Stimulated activated CD8-positive, alpha-beta memory T cell treated with anti-CD3 and anti-CD28 coated beads, Interleukin-4, amount 100 ng/mL, for 24 hours (primary cell): ENCODE data around the gene PXDC1.
"Not testable (repeated sequence)": the region's sequence is repeated elsewhere in the genome, so short reads cannot be mapped to it uniquely, and the experiment has no call there.

Experiments
- DNase-seq: peaks from one replicate; pipeline ENCODE4 v3.0.0-alpha.2; 2020; ENCODE audit warnings: low read depth

The PXDC1 gene

DNA sequence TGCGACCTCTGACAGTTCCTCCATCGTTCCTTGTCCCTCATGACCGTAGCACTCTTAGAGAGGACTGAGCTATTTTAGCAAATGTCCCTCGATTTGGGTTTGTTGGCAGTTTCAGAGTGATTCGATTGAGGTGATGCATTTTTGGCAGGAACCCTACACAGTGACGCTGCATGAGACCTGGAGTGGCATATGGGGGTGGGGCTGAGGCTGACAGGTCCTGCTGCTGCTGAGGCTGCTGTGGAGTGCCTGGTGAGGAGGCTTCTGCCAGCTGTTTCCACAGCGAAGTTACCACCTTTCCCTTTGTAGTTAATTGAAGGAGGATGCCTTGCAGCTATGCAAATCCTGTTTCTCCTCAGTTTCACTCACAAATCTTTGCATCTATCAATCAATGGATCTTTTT lies 19.8 kb downstream of the PXDC1 start:
- DNase-seq = no peak

DNA sequence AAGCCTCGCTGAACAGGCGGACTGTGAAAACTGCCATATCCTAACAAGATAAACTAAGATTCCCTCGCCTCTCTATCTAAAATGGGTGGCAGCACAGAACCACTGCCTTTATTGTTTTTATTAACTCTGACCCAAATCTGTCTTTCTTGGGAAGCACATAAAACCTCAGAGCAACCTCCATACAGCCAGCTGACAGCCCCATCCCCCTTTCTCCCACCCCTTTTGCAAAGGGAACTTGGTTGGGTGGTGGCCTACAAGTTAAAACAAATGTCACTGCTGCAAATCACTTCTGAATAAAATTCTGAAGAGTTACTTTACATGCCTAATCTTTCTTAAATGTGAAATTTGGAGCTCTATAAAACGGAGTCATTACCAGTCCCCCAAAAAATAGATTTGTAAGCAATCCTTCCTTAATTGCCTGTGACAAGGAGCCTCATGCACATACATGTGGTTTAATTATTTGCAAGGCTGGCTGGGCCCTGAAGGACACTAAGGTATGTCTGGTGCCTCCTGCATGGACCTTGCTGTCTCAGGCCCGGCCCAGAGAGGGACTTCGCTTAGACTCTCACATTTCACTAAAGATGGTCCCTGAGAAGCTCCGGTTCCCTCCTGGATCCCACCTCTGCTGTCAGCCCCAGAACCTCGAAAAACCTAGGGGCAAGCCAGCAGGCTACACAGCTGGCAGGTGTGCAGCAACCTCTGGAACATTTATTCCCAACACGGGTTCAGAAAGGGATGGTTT lies 21.7 kb downstream of the PXDC1 start:
- DNase-seq = no peak

DNA sequence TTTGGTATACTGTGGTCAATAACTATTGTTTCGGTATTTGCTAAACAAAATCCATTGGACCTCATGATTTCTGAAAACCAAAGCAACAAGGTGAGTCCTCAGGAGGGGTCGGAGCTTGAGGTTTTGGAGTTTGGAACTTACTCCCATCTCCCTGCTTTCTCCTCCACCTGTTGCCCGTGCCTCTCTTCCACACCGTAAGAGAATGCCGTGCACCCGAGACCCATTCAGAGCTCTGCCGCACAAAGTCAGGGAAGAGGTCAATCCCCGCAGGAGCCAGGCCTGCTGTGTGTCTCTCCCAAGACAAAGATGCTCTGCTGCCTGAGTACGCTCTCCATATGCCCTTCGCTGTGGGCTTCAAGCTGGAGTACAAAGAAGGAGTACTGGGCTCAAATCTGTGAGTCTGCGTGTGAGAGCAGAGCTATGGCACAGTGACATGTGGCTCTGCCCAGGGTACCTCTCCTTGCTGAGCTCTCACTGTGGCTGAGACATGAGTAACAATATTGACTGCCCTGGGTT lies 23.9 kb downstream of the PXDC1 start:
- no peak for DNase-seq

DNA sequence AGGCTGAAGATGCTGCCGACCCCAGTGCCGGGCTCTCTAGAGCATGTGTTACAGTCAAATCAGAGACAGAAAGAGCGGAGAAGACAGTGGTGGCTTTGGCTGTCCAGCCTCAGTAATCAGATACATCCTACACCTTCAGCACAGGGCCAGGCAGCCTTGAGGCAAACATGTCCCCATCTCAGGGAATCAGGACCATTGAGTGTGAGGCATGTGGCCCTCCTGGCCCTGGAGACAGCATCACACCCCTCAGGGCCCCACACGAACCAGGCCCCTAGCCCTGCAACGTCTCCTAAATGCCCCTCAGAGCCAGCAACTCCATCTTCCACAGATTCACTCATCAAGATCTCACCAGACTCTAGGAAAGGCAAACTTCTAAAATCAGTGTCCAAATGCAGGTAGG lies 24.5 kb downstream of the PXDC1 start:
- no peak for DNase-seq

DNA sequence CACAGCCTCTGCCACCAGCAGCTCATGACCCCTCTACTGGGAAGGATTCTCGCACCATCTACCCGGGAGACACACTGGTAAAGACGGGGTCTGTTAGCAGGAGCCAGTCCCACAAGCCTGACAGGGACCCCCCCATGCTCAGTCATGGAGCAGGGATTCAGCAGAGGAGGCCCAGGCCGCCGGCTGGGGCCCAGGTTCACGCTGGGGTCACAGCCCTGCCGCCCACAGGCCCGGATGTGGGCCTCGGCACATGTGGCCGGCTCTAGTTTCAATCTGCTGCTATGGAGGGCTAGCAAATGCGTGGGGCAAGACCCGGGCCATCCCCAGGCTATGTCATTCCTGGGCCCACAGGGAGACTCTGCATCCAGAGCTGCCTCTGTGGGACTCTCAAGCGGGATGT lies 25.1 kb downstream of the PXDC1 start:
- DNase-seq = no peak

DNA sequence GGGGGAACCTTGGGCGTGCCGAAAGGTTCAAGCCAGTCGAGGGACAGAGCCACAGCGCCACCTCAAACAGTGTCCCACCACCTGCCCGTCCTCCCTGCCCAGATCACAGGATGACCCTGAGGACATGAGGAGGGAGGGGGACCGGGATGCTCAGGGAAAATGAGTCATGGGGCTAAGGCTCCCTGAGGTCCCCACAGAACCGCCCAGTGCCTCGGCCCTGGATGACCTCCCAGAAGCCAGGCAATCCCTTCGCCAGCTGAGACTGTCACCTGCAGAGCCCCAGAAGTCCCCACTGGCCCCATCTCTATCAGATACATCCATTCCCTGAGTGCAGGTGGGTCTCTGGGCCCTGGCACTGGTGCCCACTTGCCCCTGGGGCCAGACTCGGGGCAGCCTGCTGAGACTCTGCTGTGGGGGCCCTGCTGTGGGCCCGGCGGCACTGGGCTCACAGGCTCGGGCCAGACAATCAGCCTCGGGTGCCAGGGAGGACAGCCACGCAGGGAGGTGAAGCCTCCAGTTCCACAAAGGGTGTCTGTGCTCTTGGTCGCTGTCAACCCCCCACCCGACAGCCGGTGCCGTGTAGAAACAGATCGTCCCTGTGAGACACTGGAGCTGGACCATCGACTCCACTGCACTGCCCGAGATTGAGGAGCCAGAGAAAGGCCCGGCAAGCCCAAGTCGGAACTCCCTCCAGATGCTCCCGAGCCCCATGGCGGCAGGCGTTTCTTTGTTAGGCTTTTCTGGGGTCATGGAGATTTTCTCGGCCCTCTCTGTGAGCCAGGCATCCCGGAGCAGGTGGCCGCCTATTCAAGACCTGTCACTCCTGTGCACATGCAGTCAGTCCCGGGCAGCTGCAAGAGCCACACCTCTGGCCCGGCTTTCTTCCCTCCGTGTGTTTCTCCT lies 26.1 kb downstream of the PXDC1 start:
- no peak for DNase-seq

DNA sequence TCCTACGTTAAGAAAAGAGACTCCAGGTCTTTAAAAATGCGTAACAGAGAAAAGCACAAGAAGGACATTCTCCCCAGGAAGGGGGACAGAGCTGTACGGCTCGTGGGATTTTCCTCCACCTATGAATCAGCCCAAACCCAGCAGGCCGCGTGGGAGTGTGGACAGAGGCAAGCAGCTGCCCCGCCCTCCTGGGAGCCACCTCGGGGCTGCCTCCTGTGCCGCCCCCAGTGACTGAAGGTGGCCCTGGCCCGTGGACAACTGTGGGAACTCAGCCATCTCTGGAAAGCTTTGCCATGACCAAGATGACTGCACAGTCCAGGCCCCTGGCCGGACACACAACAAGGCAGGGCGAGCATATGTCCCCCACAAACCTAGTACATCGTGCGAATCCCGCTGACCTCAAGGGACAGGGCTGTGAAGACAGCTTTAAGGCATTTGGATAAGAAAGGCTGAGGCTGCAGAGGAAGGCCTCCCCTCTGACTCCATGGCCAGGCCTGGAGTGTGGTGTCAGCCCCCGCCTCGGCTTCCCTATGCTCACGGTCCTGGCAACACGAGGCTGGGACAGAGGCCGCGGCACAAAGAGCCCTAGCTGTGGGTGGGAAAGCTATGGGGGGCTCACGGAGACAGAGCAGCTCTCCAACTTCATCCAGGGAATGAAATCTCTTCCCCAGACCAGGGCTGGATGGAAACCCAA lies 26.9 kb downstream of the PXDC1 start:
- no peak for DNase-seq

DNA sequence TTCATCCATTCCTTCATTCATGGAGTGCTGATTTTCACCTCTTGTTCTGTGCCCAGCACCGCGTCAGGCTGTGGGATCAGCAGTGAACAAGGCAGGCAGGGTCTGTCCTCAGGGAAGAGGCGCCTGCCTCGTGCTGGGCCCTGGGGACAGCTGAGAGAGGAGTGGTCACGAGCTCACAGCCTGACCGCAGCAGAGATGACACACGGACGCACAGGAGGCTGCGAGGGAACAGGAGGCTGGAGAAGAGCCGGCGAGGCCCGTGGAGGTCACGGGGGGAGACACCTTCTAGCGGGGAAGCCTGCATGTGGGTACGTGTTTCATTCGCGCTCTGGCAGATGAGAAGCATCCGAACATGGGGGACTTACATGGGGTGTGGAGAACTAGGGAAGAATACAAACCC lies 27.5 kb downstream of the PXDC1 start:
- no peak for DNase-seq

DNA sequence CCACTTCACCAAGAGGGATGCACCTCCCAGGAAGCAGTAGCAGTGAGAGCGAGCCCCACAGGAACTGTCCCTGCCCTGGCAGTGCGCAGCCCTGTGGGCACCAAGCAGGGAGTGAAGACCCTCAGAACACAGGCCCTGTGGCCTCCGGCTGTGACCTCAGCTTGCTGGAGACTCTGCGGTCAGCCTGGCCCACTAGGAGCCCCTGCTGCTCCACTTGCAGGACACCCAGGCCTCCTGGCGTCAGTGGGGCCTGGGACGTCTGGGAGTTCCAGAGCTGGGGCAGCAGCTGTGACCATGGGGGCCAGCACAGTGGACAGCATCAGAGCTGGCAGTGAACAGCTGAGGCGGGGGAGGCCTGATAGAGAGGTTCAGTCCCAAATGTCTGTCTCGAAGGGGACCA lies 28.3 kb downstream of the PXDC1 start:
- no peak for DNase-seq

DNA sequence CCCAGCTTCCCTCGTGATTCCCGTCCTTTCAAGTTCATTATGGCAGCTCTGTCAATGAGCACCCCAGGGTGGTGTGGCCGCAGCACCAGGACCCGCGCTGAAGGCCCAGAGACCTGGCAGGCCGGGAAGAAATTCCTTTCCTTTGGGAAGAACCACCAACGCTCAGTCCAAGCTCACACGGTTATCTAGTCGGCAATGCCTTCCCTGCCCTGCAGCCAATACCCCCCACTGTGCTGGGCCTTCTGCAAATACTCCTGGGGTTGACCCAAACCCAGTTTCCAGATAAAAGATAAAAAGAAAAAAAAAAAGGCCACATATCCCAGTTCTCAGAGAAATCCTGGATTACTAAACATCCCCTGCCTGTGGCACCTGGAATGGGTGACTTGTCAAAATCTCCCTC lies 28.7 kb downstream of the PXDC1 start:
- no peak for DNase-seq

DNA sequence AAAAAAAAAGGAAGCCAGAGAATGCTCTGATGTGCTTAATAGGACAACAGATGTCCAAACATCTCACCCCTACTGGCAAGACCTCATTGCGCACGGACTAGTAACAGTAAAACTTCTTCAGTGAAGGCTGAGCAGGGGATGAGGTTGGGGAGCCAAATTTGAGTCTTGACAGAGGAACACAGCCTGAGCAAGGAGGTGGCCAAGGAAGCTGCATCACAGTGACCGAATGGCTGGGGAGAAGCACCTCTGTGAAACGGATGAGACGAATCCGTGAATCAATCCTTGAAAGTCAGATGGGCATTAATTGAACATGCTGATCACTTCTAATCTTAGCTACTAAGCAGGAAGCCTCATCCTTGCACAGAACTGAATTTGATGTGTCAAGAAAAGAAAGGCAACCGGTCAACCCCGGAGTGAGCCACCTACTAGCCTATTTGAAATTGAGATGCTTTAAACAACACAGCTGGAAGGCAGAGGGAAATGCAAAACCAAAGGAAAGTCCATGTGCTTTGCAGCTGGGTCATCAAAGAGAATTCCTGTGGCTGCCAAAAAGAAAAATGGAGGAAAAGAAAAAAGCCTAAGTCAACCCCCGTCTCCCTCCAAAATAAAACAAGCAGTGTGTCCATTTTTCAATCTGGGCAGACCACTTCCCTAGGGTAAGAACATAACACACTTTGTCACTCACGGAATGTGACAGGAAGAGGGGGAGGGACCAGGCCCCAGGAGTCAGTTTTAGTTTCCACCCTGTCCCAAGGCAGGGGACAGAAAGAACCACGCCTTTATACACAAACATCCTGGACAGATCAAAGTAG lies 29.5 kb downstream of the PXDC1 start:
- DNase-seq = no peak

DNA sequence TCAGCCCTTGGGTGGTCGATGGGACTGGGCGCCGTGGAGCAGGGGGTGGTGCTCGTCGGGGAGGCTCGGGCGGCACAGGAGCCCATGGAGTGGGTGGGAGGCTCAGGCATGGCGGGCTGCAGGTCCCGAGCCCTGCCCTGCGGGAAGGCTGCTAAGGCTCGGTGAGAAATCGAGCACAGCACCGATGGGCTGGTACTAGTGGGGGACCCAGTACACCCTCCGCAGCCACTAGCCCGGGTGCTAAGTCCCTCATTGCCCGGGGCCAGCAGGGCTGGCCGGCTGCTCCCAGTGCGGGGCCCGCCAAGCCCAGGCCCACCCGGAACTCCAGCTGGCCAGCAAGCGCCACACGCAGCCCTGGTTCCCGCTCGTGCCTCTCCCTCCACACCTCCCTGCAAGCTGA lies 30.7 kb downstream of the PXDC1 start:
- not testable (repeated sequence) for DNase-seq

DNA sequence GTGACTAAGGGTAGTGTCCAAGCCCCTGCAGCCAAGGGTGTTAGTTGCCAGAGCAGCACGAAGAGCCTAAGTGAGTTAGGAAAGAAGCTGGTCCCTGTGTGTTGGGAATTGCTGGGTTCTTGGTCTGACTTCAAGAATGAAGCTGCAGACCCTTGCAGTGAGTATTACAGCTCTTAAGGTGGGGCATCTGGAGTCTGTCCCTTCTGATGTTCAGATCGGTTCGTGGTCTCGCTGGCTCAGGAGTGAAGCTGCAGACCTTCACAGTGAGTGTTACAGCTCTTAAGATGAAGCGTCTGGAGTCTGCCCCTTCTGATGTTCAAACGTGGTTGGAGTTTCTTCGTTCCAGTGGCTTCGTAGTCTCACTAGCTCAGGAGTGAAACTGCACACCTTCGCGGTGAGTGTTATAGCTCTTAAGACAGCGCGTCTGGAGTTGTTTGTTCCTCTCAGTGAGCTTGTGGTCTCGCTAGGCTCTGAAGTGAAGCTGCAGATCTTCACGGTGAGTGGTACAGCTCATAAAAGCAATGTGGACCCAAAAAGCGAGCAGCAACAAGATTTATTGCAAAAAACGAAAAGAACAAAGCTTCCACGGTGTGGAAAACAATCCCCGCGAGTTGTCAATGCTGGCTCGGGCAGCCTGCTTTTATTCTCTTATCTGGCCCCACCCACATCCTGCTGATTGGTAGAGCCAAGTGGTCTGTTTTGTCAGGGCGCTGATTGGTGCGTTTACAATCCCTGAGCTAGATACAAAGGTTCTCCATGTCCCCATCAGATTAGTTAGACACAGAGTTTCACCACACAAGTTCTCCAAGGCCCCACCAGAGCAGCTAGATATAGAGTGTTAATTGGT lies 31.8 kb downstream of the PXDC1 start:
- no peak for DNase-seq

DNA sequence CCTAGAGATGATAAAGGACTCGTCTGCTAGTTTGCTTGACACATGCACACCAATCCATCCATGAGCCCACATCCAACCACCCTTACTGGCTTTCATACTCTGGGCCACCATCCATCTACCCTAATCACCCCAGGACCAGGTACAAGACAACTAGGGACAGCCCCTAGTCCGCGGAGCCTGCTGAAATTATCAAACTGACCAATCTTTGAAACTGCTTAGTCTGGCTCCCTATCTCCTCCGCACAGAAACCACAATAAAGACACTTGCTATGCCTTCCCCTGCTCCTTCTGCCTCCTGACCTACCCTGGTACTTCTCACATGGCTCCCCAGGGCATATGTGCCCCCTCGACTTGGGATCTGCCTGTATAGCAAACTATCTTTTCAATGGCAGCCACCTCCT lies 33.1 kb downstream of the PXDC1 start:
- DNase-seq = no peak

DNA sequence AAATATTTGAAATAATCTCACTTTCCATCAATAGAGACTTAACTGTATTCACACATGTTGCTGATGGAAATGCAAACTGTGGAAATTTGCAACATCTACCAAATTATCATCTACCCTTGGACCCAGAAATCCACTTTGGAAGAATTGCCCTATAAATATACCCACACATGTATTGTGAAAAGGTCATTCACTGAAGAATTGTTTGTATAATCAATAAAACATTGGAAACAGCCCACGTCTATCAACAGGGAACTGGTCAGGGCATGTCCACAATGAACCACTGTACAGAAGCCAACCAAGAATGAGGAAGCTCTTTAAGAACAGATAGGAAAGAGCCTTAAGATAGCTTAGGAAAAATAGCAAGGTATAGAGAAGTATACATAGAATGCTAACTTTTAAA lies 36.2 kb downstream of the PXDC1 start:
- DNase-seq = no peak

DNA sequence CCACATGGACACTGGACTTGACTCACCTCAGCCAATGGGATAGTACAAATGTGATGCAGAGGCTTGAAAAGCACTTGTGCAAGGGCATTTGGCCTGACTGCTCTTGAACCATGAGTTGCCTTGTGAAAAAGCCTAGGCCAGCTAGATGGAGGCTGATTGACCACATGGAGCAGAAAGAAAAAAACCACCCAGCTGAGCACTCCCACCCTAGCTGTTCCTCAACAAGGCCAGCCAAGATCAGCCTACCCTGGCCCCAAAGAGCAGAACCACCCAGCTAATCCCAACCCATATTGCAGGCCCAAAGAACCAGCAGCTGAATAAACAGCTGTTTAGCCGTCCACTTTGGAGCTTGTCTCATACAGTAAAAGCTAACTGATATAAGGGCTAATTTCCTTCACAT lies 36.7 kb downstream of the PXDC1 start:
- no peak for DNase-seq

DNA sequence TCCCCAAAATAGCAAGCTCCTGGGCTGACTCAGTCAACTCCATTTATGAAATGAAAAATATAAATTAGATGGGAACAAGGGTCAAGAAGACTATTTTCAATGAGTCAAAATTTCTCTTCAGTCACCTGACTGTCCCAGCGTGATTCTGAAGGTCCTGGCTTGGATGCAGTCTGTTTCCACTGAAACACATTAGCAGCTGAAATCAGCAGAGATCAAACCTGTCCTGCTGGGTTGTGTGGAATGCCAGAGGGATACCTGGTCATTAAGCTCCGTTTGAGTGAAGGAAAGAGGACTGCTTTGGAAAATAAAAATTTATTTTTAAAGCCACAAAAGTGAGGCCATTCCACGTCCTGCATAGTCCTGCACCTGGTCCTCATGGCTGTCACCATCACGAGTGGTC lies 37.4 kb downstream of the PXDC1 start:
- DNase-seq = no peak

DNA sequence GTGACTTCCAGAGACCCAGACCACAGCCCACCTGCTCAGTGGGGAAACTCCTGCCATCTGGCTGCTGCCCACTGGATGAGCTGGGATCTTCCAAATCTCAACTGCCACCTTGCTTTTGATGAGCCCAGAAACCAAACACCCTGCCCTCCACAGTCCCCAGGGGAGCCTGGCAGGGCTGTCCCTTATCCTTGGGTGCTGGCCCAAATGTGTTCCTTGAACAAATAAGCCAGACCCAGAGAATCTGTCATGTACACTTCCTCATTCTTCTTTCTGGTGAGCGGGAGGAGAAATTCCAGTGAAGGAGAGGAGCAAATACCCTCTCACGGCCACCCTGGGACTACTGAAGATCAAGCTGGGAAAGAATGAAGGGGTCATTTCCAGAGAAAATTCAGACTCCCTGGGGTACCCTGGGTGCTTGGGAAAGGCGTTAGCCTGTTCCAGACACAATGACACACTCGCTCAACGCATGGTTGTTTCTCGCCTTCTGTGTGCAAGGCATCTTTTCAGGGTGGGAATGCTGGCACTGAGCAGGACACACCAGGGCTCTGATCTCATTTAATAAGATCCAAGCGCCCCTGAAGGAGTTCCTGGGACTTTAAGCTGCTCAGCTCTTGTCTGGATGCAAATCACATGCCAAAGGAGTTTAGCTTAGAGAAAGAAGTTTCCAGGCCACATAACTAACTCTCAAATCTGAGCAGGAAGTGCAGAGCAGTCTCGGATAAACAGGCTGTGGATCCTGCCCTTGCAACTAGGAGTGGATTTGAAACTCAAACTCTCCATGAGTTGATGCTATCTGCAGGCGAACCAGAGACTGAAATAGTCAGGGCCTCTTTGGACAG lies 38.5 kb downstream of the PXDC1 start:
- no peak for DNase-seq

DNA sequence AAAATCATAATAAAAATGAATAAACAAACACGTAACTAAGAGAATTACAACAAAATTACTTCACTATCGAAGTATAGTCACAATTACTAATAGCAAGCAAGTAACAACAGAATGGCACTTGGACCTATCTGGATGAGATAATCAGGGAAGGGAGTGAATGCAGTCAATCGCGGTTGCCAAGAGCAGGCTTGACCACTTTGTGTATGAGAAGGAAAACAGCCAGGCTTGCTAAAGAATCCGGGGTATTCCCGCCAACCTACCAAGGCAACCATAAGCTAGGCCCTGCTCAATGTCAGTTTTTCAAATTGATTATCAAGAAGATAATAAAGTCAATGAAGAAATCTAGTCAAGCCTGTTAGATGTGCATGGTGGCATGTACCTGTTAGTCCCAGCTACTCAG lies 39.7 kb downstream of the PXDC1 start:
- DNase-seq = no peak

DNA sequence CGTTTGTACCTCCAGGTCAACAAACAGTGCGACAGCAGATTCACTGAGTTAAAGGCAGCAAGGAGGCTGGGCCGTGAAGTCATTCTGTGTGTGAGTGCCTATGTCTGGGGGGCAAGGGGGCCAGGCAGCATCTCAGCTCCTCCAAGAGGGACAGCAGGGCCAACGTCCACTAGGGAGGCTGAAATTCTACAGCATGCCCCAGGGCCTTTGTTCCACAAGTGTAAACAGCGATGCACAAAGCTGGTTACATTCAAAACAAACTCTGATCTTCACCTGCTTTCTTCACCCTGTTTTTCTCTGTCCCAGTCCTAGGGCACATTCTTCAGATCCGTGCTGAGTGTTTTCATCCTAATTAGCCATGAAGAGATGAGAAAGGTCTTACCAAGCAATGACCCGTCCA lies 41.1 kb downstream of the PXDC1 start:
- no peak for DNase-seq
